ENCODE data around the gene MTHFD1L. TPM values are rescaled to one million over a fixed set of nuclear protein-coding genes. Genes with fewer than 3 reads are reported as not detected.
A peak's percentile ranks its signal among the peaks of the same experiment; 100 is the strongest.

The MTHFD1L gene
- total and polyA plus RNA-seq, 4 donors: 7.6 to 34.9 (median 11.0) TPM

DNA sequence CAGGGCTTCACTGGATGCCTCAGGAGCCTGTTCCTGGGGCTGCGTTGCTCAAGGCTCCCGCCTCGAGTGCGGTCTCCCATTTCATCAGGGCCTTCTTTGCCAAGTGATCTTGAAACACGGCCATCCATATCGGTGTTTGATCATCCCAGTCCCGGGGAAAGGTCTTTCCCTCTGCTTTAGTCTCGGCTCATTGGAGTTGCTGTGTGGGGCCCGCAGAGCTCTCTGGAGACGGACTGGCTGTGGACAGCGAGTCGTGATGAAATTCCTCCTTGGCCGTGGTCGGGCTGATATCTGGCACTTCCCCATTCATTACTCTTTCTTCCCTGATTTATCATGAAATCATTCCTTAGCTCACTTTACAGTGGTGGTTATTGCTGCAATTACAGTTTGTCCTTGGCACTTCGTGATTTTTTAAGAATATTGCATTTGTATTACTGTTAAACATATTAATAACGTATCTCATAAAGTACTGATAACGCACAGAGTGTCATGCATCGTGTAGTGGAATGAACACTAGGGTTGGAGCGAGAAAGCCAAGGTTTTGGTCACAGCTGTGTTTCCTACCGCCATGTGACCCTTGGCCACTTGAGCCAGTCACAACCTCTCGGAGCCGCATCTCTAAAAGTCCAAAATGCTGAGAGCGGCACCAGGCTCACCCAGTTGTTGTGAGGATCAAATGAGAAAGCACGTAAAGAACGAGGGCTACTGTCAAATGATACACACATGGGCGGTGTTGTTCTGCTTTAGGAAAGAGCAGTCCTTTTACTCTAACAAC lies 71.8 kb downstream of the MTHFD1L start:
- H3K27me3 ChIP-seq (ENCODE audit: control insufficient read depth in 3 of 3, insufficient read depth in 3 of 3, low read length in 2 of 3): no peaks in the 10 kb centered on the region
- TF ChIP-seq, protein P1, sequence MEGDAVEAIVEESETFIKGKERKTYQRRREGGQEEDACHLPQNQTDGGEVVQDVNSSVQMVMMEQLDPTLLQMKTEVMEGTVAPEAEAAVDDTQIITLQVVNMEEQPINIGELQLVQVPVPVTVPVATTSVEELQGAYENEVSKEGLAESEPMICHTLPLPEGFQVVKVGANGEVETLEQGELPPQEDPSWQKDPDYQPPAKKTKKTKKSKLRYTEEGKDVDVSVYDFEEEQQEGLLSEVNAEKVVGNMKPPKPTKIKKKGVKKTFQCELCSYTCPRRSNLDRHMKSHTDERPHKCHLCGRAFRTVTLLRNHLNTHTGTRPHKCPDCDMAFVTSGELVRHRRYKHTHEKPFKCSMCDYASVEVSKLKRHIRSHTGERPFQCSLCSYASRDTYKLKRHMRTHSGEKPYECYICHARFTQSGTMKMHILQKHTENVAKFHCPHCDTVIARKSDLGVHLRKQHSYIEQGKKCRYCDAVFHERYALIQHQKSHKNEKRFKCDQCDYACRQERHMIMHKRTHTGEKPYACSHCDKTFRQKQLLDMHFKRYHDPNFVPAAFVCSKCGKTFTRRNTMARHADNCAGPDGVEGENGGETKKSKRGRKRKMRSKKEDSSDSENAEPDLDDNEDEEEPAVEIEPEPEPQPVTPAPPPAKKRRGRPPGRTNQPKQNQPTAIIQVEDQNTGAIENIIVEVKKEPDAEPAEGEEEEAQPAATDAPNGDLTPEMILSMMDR (IDR thresholded peaks at IDR 0.05; ENCODE audit: control extremely low read depth, extremely low read depth): no peak
- H3K4me3 ChIP-seq: no peak overlapping the region
- H3K36me3 ChIP-seq (ENCODE audit: control insufficient read depth in 4 of 4, insufficient read depth in 4 of 4, low read length in 4 of 4): peaks cover 0 to 10% (median 1%) of the 10 kb centered on the region in 4 donors
- ATAC-seq (ENCODE audit: insufficient read depth, low FRiP score) (no peak), DNase-seq (peak; percentile 58 to 87 (median 63))
- no peak overlapping the region for H3K27ac ChIP-seq (ENCODE audit: low read depth in 1 of 2, low read length in 1 of 2)
- peaks cover 0 to 2% (median 0%) of the 10 kb centered on the region in 4 donors for H3K9me3 ChIP-seq (ENCODE audit: control insufficient read depth in 4 of 4, insufficient read depth in 3 of 4, low read length in 3 of 4)
- H3K9ac ChIP-seq (ENCODE audit: insufficient read depth in 1 of 2, low read length in 2 of 2): peak overlapping the region in 1 of 2 donors; percentile 54
- peaks cover 0 to 14% (median 0%) of the 10 kb centered on the region in 5 donors for H3K4me1 ChIP-seq (ENCODE audit: control insufficient read depth in 5 of 5, insufficient read depth in 5 of 5, low read length in 5 of 5)
- 80 to 81% methylated on average over 26 of the region's 26 CpGs for WGBS, 2 donors

DNA sequence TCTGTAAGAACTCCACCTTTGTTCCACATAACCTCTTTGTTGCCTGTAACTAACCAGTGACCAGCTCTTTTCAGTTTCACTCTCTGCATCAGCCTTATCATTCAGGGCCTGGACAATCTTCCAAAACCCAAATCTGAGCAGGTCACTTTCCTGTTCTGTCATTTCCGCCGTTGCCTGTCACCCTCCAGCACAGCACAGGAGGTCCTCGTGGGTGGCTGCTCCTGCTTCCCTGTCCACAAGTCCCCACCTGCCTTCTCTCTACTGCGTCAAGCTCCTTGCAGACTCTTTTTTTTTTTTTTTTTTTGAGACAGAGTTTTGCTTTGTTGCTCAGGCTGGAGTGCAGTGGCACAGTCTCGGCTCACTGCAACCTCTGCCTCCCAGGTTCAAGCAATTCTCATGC lies 73.9 kb downstream of the MTHFD1L start:
- no peak overlapping the region for H3K4me3 ChIP-seq
- no peak overlapping the region for H3K9ac ChIP-seq (ENCODE audit: insufficient read depth in 1 of 2, low read length in 2 of 2)
- H3K27ac ChIP-seq (ENCODE audit: low read depth in 1 of 2, low read length in 1 of 2): no peak overlapping the region
- peaks cover 0 to 2% (median 0%) of the 10 kb centered on the region in 4 donors for H3K9me3 ChIP-seq (ENCODE audit: control insufficient read depth in 4 of 4, insufficient read depth in 3 of 4, low read length in 3 of 4)
- H3K27me3 ChIP-seq (ENCODE audit: control insufficient read depth in 3 of 3, insufficient read depth in 3 of 3, low read length in 2 of 3): no peaks in the 10 kb centered on the region
- DNase-seq (no peak), ATAC-seq (ENCODE audit: insufficient read depth, low FRiP score) (no peak)
- TF ChIP-seq, protein P1 (IDR thresholded peaks at IDR 0.05; ENCODE audit: control extremely low read depth, extremely low read depth): no peak
- WGBS, 2 donors: 96 to 98% methylated on average over 5 of the region's 5 CpGs
- H3K36me3 ChIP-seq (ENCODE audit: control insufficient read depth in 4 of 4, insufficient read depth in 4 of 4, low read length in 4 of 4): peaks cover 0 to 9% (median 0%) of the 10 kb centered on the region in 4 donors
- H3K4me1 ChIP-seq (ENCODE audit: control insufficient read depth in 5 of 5, insufficient read depth in 5 of 5, low read length in 5 of 5): peaks cover 0 to 14% (median 0%) of the 10 kb centered on the region in 5 donors

DNA sequence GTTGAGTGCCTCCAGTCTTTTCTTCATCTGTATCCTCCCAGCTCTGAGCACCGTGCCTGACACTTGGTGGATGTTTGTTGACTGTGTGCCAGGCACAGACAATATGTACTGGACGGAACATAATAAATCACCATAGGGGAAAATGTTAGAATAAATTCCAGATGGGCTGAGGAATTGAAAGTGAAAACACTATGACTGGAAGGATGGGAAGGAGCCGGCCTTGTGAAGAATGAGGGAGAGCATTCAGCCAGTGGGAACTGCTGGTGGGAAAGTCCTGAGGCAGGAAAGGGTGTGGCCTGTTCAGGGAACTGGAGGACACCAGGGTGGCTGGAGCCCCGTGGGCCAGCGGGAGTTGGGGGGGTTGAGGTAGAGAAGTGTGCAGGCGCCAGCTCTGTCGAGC lies 75.4 kb downstream of the MTHFD1L start:
- Histone ChIP-seq H3K27me3 (ENCODE audit: control insufficient read depth in 3 of 3, insufficient read depth in 3 of 3, low read length in 2 of 3) (no peaks in the 10 kb centered on the region), H3K4me1 (ENCODE audit: control insufficient read depth in 5 of 5, insufficient read depth in 5 of 5, low read length in 5 of 5) (peaks cover 0 to 14% (median 0%) of the 10 kb centered on the region in 5 donors), H3K9me3 (ENCODE audit: control insufficient read depth in 4 of 4, insufficient read depth in 3 of 4, low read length in 3 of 4) (peaks cover 0 to 2% (median 0%) of the 10 kb centered on the region in 4 donors), H3K36me3 (ENCODE audit: control insufficient read depth in 4 of 4, insufficient read depth in 4 of 4, low read length in 4 of 4) (peaks cover 0 to 14% (median 0%) of the 10 kb centered on the region in 4 donors), H3K27ac (ENCODE audit: low read depth in 1 of 2, low read length in 1 of 2) (no peak overlapping the region), H3K9ac (ENCODE audit: insufficient read depth in 1 of 2, low read length in 2 of 2) (no peak overlapping the region), H3K4me3 (no peak overlapping the region)
- ATAC-seq (ENCODE audit: insufficient read depth, low FRiP score) (peak; percentile 42), DNase-seq (peak in 1 of 3 donors; percentile 35)
- 61 to 73% methylated on average over 7 of the region's 7 CpGs for WGBS, 2 donors
- TF ChIP-seq, protein P1 (IDR thresholded peaks at IDR 0.05; ENCODE audit: control extremely low read depth, extremely low read depth): no peak
